Measurements from ENCODE around the gene CWC25. TPM values are rescaled to one million over a fixed set of nuclear protein-coding genes. Genes with fewer than 3 reads are reported as not detected.
A peak's percentile ranks its signal among the peaks of the same experiment; 100 is the strongest.

The CWC25 gene
- total RNA-seq, 1 experiment from 2014 or later: 17.3 TPM

DNA sequence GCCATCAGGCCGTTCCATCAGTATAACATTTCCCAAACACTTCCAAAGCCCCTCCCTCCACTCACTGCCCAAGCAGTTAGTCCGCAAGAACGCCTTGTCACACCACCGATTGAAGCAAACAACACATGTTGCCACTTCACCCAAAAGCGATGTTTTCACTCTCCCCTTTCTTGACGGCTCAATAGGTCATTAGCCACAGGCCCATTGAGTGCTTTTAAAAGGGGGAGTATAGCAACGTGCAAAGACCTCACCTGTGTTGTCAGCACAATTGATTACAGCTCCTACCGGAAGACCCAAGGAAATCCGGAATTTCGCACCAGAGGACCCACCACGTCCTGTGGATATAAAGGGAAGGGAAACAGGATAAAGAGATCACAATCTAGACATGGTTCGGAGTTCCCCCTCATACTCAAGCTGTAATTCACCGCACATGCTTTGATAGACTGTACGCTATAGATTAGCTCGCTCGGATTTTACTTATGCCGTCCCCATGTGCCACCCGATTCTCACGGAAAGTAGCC lies 27.7 kb upstream of the CWC25 start:
- peaks cover 55% of the 10 kb centered on the region for H3K36me3 Mint-ChIP-seq
- no peak for DNase-seq (ENCODE audit: low spot score)
- H3K27me3 Mint-ChIP-seq (ENCODE audit: low read depth): no peaks in the 10 kb centered on the region; the same call in 1 of the 2 replicates
- no peaks in the 10 kb centered on the region for H3K9me3 Mint-ChIP-seq
- ATAC-seq: no peak
- H3K27ac Mint-ChIP-seq: peak overlapping the region; percentile 100
- peaks cover 32% of the 10 kb centered on the region for H3K4me1 Mint-ChIP-seq
- H3K4me3 Mint-ChIP-seq: peak overlapping the region; percentile 99
- ChIA-PET CTCF (interaction anchor here (1.3 to 2.7 kb wide), 4 partner anchors 8 to 114 kb away, joined by 3 to 12 read pairs (median 4); partner anchors contain the start of genes FBXO47 and LASP1NB), POLR2A (interaction anchor here (1.3 to 3.1 kb wide), 2 partner anchors 28 to 73 kb away, joined by 3 to 10 read pairs; partner anchors contain the start of genes CWC25 and LASP1NB)
- no peak for TF ChIP-seq OVOL2 (CRISPR knock-in tag; IDR thresholded peaks at IDR 0.05; ENCODE audit: borderline replicate concordance)
- TF ChIP-seq EMX1 (CRISPR knock-in tag; IDR thresholded peaks at IDR 0.05): peak; percentile 63; the same call in 1 of the 2 replicates

- POLR2A ChIA-PET: no interaction called here
- Mint-ChIP-seq H3K4me1 (peaks cover 32% of the 10 kb centered on the region), H3K27me3 (ENCODE audit: low read depth) (no peaks in the 10 kb centered on the region; the same call in 1 of the 2 replicates), H3K27ac (peak overlapping the region; percentile 88), H3K4me3 (peak overlapping the region; percentile 99), H3K36me3 (peaks cover 60% of the 10 kb centered on the region), H3K9me3 (no peaks in the 10 kb centered on the region)
- DNase-seq (ENCODE audit: low spot score) (no peak), ATAC-seq (no peak)
- CTCF ChIA-PET: no interaction called here
- TF ChIP-seq ZNF317 (CRISPR knock-in tag; IDR thresholded peaks at IDR 0.05; ENCODE audit: borderline replicate concordance, low read depth) (no peak), EMX1 (CRISPR knock-in tag; IDR thresholded peaks at IDR 0.05) (no peak), ZBTB21 (CRISPR knock-in tag; IDR thresholded peaks at IDR 0.05; ENCODE audit: borderline replicate concordance) (no peak), PRRX2 (CRISPR knock-in tag; IDR thresholded peaks at IDR 0.05) (no peak), ZNF263 (CRISPR knock-in tag; IDR thresholded peaks at IDR 0.05; ENCODE audit: low read depth) (no peak), HMGXB4 (CRISPR knock-in tag; IDR thresholded peaks at IDR 0.05) (no peak), NFYB (CRISPR knock-in tag; conservative IDR thresholded peaks at IDR 0.05; ENCODE audit: low read depth) (no peak), ETV6 (CRISPR knock-in tag; IDR thresholded peaks at IDR 0.05) (no peak), USF1 (CRISPR knock-in tag; IDR thresholded peaks at IDR 0.05) (no peak), ZNF416 (CRISPR knock-in tag; IDR thresholded peaks at IDR 0.05) (no peak), ZNF512 (CRISPR knock-in tag; IDR thresholded peaks at IDR 0.05; ENCODE audit: borderline replicate concordance) (no peak)
- TF ChIP-seq, protein P1, sequence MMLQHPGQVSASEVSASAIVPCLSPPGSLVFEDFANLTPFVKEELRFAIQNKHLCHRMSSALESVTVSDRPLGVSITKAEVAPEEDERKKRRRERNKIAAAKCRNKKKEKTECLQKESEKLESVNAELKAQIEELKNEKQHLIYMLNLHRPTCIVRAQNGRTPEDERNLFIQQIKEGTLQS (CRISPR knock-in tag; conservative IDR thresholded peaks at IDR 0.05): no peak
- TF ChIP-seq, protein P2, sequence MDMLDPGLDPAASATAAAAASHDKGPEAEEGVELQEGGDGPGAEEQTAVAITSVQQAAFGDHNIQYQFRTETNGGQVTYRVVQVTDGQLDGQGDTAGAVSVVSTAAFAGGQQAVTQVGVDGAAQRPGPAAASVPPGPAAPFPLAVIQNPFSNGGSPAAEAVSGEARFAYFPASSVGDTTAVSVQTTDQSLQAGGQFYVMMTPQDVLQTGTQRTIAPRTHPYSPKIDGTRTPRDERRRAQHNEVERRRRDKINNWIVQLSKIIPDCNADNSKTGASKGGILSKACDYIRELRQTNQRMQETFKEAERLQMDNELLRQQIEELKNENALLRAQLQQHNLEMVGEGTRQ (CRISPR knock-in tag; IDR thresholded peaks at IDR 0.05): no peak
- TF ChIP-seq, protein P3, sequence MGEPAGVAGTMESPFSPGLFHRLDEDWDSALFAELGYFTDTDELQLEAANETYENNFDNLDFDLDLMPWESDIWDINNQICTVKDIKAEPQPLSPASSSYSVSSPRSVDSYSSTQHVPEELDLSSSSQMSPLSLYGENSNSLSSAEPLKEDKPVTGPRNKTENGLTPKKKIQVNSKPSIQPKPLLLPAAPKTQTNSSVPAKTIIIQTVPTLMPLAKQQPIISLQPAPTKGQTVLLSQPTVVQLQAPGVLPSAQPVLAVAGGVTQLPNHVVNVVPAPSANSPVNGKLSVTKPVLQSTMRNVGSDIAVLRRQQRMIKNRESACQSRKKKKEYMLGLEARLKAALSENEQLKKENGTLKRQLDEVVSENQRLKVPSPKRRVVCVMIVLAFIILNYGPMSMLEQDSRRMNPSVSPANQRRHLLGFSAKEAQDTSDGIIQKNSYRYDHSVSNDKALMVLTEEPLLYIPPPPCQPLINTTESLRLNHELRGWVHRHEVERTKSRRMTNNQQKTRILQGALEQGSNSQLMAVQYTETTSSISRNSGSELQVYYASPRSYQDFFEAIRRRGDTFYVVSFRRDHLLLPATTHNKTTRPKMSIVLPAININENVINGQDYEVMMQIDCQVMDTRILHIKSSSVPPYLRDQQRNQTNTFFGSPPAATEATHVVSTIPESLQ (CRISPR knock-in tag; IDR thresholded peaks at IDR 0.05): no peak
- TF ChIP-seq, protein P4, sequence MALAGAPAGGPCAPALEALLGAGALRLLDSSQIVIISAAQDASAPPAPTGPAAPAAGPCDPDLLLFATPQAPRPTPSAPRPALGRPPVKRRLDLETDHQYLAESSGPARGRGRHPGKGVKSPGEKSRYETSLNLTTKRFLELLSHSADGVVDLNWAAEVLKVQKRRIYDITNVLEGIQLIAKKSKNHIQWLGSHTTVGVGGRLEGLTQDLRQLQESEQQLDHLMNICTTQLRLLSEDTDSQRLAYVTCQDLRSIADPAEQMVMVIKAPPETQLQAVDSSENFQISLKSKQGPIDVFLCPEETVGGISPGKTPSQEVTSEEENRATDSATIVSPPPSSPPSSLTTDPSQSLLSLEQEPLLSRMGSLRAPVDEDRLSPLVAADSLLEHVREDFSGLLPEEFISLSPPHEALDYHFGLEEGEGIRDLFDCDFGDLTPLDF (CRISPR knock-in tag; IDR thresholded peaks at IDR 0.05): no peak
Measured at GRCh38 chr17:38851434-38851833, 26.3 kb upstream of the CWC25 start.

Data from WTC11 (cell line).